Bronchial epithelial cell (primary cell): ENCODE data around the gene MCRIP1. TPM values are rescaled to one million over a fixed set of nuclear protein-coding genes. Genes with fewer than 3 reads are reported as not detected.
A peak's percentile ranks its signal among the peaks of the same experiment; 100 is the strongest.

Experiments
- DNase-seq: peaks from one replicate; pipeline ENCODE4 v3.0.0-alpha.2; 2010; ENCODE audit warnings: low read depth
- FAIRE-seq: peaks from 2 replicates; lab custom pipeline; 2011; peaks lifted over from hg19 to GRCh38; lab: Jason Lieb, UNC
- H3K27me3 ChIP-seq: 2 replicates; pipeline ENCODE4 v1.5.1; 2011; ENCODE audit warnings: low read length; ENCODE audit not compliant: control insufficient read depth, insufficient read depth
- H3K36me3 ChIP-seq: 2 replicates; pipeline ENCODE4 v1.5.1; 2011; ENCODE audit warnings: low read length; ENCODE audit not compliant: control insufficient read depth, insufficient read depth
- H3K4me3 ChIP-seq: 2 replicates; pipeline ENCODE4 v1.5.1; 2011; ENCODE audit warnings: mild to moderate bottlenecking, low read depth, low read length, control low read depth
- CTCF ChIP-seq: IDR thresholded peaks from 2 replicates; pipeline ENCODE4 v1.5.1; 2011; ENCODE audit warnings: mild to moderate bottlenecking, moderate library complexity, low read length, control low read depth, inconsistent platforms; ENCODE audit not compliant: insufficient read depth, severe bottlenecking
- total RNA-seq: library from RNA; depleted of rRNA; stranded (reverse); fragments of >200 nt; gene quantifications from 2 replicates; pipeline ENCODE4 v1.2.1, GENCODE V29; 2014

MCRIP1 gene
- total RNA-seq, 1 donor from 2014 or later = 25.8 TPM

DNA sequence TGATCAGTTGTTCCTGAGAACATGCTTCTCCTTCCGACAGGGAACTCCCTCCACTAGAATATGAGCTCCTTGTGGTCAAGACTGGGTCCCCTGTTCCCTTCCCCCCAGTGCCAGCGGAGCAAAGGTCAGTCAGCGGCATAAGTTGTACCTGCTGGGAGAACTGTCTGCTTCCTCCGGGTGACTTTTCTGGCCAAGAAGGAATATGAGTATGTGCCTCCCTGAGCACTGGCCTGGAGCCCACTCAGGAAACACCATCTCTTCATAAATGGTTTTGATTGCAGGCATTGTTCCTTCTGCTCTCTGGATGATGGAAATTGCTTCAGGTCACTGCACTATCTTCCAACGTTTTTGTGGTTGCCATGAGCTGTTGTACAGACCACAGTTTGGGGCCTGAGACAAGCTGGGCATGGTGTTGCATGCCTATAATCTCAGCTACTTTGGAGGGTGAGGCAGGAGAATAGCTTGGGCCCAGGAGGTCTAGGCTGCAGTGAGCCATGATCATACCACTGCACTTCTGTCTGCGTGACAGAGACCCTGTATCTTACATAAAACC, 30.1 kb upstream of the MCRIP1 start:
- FAIRE-seq (no peak), DNase-seq (no peak)
- peaks cover 32% of the 10 kb centered on the region for H3K36me3 ChIP-seq
- no peaks in the 10 kb centered on the region for H3K27me3 ChIP-seq
- no peak for TF ChIP-seq CTCF
- H3K4me3 ChIP-seq = no peak overlapping the region

DNA sequence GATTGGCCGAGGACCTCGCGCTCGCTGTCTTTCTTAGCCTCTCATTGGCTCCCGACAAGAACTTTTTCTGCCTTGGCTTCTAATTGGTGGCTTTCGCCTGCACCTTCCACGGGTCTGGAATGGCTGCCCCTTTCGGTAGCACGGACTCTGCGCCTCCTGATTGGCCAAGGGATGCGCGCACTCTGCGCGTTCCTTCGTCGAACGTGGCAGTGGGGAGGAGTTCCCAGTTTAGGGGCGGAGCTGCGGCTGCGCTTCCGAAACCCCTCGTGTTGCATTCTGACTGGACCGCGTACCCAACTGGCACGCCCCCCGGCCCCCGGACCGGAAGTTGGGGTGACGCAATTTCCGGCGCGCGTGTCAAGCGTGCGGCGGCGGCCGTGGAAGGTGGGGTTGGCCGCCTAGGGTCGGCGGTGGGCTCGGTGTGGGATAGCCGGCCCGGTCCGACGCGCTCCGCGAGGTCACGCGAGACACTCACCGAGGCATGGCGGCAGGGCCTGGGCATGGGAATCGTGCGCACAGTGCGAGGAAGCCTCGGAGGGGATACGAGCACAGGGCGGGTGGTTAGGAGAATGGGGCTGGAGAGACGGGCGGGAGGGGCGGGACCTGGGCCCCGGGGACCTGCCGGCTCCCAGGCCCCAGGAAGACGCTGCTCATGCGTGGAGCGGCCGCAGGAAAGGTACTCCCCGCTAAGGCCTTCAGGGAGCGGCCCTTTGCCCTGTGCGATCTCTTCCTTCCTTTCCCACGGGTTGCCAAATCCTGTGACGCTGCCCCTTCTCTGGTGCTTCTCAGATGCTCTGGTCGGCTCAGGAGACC, 27.9 kb upstream of the MCRIP1 start:
- Histone ChIP-seq H3K27me3 (no peaks in the 10 kb centered on the region), H3K36me3 (peaks cover 33% of the 10 kb centered on the region), H3K4me3 (peak overlapping the region; percentile 76)
- peak; percentile 100 for DNase-seq
- FAIRE-seq = peak; percentile 94
- TF ChIP-seq CTCF = no peak

DNA sequence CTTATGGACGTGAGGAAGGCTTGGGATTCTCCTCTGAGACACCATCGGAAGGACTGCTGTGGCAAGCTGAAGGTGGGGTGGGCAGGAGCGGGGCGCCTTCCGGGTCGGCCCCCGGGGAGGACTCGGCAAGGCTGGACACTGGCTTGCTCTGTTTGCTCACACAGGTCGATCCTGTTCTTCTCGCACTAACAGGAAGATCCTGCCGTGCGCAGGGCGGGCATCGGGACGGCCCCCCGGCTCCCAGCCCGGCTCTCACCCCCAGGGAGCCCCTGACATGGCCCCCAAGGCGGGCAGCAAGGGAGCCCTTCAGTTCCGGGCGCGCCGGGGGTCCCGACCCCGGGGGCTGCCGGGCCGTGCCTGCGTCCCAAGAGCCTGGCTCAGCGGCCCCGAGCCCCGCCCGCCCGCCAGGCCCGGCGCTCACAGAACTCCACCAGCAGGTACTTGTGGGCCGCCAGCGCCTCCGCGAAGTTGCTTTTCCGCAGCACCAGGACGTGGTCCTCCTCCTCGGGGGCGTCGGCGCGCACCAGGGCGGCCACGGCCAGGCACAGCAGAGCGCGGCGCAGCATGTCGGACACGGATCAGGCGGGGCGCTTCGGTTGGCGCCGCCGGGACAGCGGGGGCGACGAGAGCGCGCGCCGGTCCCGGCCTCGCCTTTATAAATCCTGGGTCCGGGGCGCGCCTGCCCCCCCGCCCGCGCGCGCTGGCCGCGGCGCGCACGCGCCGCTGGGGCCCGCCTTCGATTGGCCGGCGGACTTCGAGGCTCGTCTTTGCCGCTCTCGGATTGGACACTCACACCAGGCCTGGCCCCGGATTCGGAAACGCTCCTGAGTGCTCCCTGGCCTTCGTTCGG, 27.0 kb upstream of the MCRIP1 start, which contains the start of gene P4HB:
TSS of gene P4HB (minus strand) at position 630 of the 850 bp plus-strand sequence. CDS start at position 566, 64 bp downstream.
- no peak for DNase-seq
- no peak for TF ChIP-seq CTCF
- no peaks in the 10 kb centered on the region for H3K27me3 ChIP-seq
- FAIRE-seq = no peak
- H3K36me3 ChIP-seq = peaks cover 29% of the 10 kb centered on the region
- peak within 1 kb of the TSS; percentile 81 for H3K4me3 ChIP-seq

- no peak for FAIRE-seq
- Histone ChIP-seq H3K27me3 (no peaks in the 10 kb centered on the region), H3K36me3 (peaks cover 33% of the 10 kb centered on the region), H3K4me3 (peak overlapping the region; percentile 81)
- no peak for TF ChIP-seq CTCF
- DNase-seq = no peak
Observed at GRCh38 chr17:81858967-81859905, 26.1 kb upstream of the MCRIP1 start.
